NCI-H1694 treated with DMSO at 0.1 percent for 48 hours (cell line): Measurements from ENCODE around the gene CYP46A1.

Source experiments
- DNase-seq: peaks from one replicate; lab custom pipeline; 2025; lab: John Stamatoyannopoulos, UW

CYP46A1 gene

GRCh38 chr14:99729991-99730875, 46.1 kb downstream of the CYP46A1 start:
- peak; percentile 63 for DNase-seq

- no peak for DNase-seq
Measured at GRCh38 chr14:99730876-99731546, 46.9 kb downstream of the CYP46A1 start.

- DNase-seq = no peak
Measured at GRCh38 chr14:99731547-99732435, 47.7 kb downstream of the CYP46A1 start.

GRCh38 chr14:99732436-99733210, 48.5 kb downstream of the CYP46A1 start:
- DNase-seq = no peak

- DNase-seq = no peak
Measured at GRCh38 chr14:99733211-99733539, 49.1 kb downstream of the CYP46A1 start.

- no peak for DNase-seq
Measured at GRCh38 chr14:99733540-99734405, 49.7 kb downstream of the CYP46A1 start.

- no peak for DNase-seq
Measured at GRCh38 chr14:99734406-99735051, 50.4 kb downstream of the CYP46A1 start.

GRCh38 chr14:99735189-99736135, 51.4 kb downstream of the CYP46A1 start:
- no peak for DNase-seq

GRCh38 chr14:99736603-99737371, 52.7 kb downstream of the CYP46A1 start:
- no peak for DNase-seq

- DNase-seq = no peak
Measured at GRCh38 chr14:99737451-99737951, 53.4 kb downstream of the CYP46A1 start.

- no peak for DNase-seq
Measured at GRCh38 chr14:99737956-99738667, 54.0 kb downstream of the CYP46A1 start.

GRCh38 chr14:99740411-99740810, 56.3 kb downstream of the CYP46A1 start:
- DNase-seq = no peak

- no peak for DNase-seq
Measured at GRCh38 chr14:99741227-99741976, 57.3 kb downstream of the CYP46A1 start.

- no peak for DNase-seq
Measured at GRCh38 chr14:99742074-99742473, 58.0 kb downstream of the CYP46A1 start.

- DNase-seq = no peak
Measured at GRCh38 chr14:99742509-99743487, 58.7 kb downstream of the CYP46A1 start.
